H9 (cell line): Measurements from ENCODE around the gene SLC38A1. TPM values are rescaled to one million over a fixed set of nuclear protein-coding genes. Genes with fewer than 3 reads are reported as not detected.

ENCODE experiments used
- DNase-seq: peaks from one replicate; pipeline ENCODE4 v3.0.0-alpha.2; 2017
- H2AFZ ChIP-seq: one replicate; pipeline ENCODE4 v1.6.1; 2013; ENCODE audit warnings: mild to moderate bottlenecking, low read length, control low read depth, moderate library complexity
- H2AK5ac ChIP-seq: 2 replicates; pipeline ENCODE4 v1.6.1; 2013; ENCODE audit warnings: low read length, control low read depth, mixed read lengths; ENCODE audit not compliant: insufficient read length
- H2BK120ac ChIP-seq: one replicate; pipeline ENCODE4 v1.6.1; 2013; ENCODE audit warnings: low read depth, mild to moderate bottlenecking, low read length, control low read depth, inconsistent platforms; ENCODE audit not compliant: poor library complexity, severe bottlenecking
- H2BK12ac ChIP-seq: 2 replicates; pipeline ENCODE4 v1.6.1; 2013; ENCODE audit warnings: low read length, control low read depth, mixed read lengths, low read depth; ENCODE audit not compliant: insufficient read length
- H2BK15ac ChIP-seq: 2 replicates; pipeline ENCODE4 v1.6.1; 2013; ENCODE audit warnings: low read depth, low read length, control low read depth
- H2BK20ac ChIP-seq: one replicate; pipeline ENCODE4 v1.6.1; 2013; ENCODE audit warnings: low read depth, mild to moderate bottlenecking, low read length, control low read depth, inconsistent platforms; ENCODE audit not compliant: poor library complexity, severe bottlenecking
- H2BK5ac ChIP-seq: 2 replicates; pipeline ENCODE4 v1.6.1; 2013; ENCODE audit warnings: low read length, control low read depth, mixed read lengths; ENCODE audit not compliant: insufficient read length
- H3K14ac ChIP-seq: 2 replicates; pipeline ENCODE4 v1.6.1; 2013; ENCODE audit warnings: low read length, control low read depth; ENCODE audit not compliant: insufficient read depth
- H3K18ac ChIP-seq: 2 replicates; pipeline ENCODE4 v1.6.1; 2013; ENCODE audit warnings: low read depth, mild to moderate bottlenecking, mixed read lengths, low read length, control low read depth; ENCODE audit not compliant: insufficient read length
- H3K23ac ChIP-seq: 2 replicates; pipeline ENCODE4 v1.6.1; 2013; ENCODE audit warnings: low read length, control low read depth, mixed read lengths, low read depth; ENCODE audit not compliant: insufficient read length
- H3K23me2 ChIP-seq: 2 replicates; pipeline ENCODE4 v1.6.1; 2013; ENCODE audit warnings: low read depth, mild to moderate bottlenecking, mixed read lengths, low read length, control low read depth; ENCODE audit not compliant: insufficient read length, poor library complexity, severe bottlenecking
- H3K27ac ChIP-seq: 2 replicates; pipeline ENCODE4 v1.5.1; 2013; ENCODE audit warnings: low read length, control low read depth, mixed read lengths, low read depth; ENCODE audit not compliant: insufficient read length
- H3K27me3 ChIP-seq: 2 replicates; pipeline ENCODE4 v1.6.1; 2013; ENCODE audit warnings: low read length, control low read depth, inconsistent platforms; ENCODE audit not compliant: insufficient read depth
- H3K4ac ChIP-seq: 2 replicates; pipeline ENCODE4 v1.6.1; 2013; ENCODE audit warnings: low read depth, mild to moderate bottlenecking, control low read depth, inconsistent platforms, low read length, moderate library complexity
- H3K4me1 ChIP-seq: 2 replicates; pipeline ENCODE4 v1.6.1; 2013; ENCODE audit warnings: low read length, control low read depth, inconsistent platforms; ENCODE audit not compliant: insufficient read depth
- H3K4me2 ChIP-seq: 2 replicates; pipeline ENCODE4 v1.6.1; 2013; ENCODE audit warnings: low read length, control low read depth, mixed read lengths; ENCODE audit not compliant: insufficient read length, insufficient read depth
- H3K56ac ChIP-seq: 2 replicates; pipeline ENCODE4 v1.6.1; 2013; ENCODE audit warnings: low read depth, mild to moderate bottlenecking, mixed read lengths, low read length, control low read depth; ENCODE audit not compliant: insufficient read length
- H3K79me1 ChIP-seq: 2 replicates; pipeline ENCODE4 v1.6.1; 2013; ENCODE audit warnings: low read depth, mild to moderate bottlenecking, moderate library complexity, low read length, control low read depth, inconsistent platforms; ENCODE audit not compliant: insufficient read depth, poor library complexity, severe bottlenecking
- H3K79me2 ChIP-seq: 2 replicates; pipeline ENCODE4 v1.6.1; 2013; ENCODE audit warnings: low read length, control low read depth, inconsistent platforms; ENCODE audit not compliant: insufficient read depth
- H3K9ac ChIP-seq: 2 replicates; pipeline ENCODE4 v1.6.1; 2013; ENCODE audit warnings: low read length, control low read depth, mixed read lengths; ENCODE audit not compliant: insufficient read length; ENCODE audit errors: extremely low read depth
- H3K9me3 ChIP-seq: one replicate; pipeline ENCODE4 v1.6.1; 2013; ENCODE audit warnings: low read depth, low read length, inconsistent platforms; ENCODE audit not compliant: control insufficient read depth
- H3T11ph ChIP-seq: one replicate; pipeline ENCODE4 v1.6.1; 2013; ENCODE audit warnings: mild to moderate bottlenecking, low read length, control low read depth, inconsistent platforms
- H4K20me1 ChIP-seq: one replicate; pipeline ENCODE4 v1.6.1; 2013; ENCODE audit not compliant: control insufficient read depth, insufficient read length, insufficient read depth
- H4K5ac ChIP-seq: 2 replicates; pipeline ENCODE4 v1.6.1; 2013; ENCODE audit warnings: low read depth, mild to moderate bottlenecking, mixed read lengths, low read length, control low read depth; ENCODE audit not compliant: insufficient read length
- H4K8ac ChIP-seq: replicated peaks from 2 replicates; pipeline ENCODE4 v1.6.1; 2013; ENCODE audit warnings: low read length, control low read depth, mixed read lengths, low read depth; ENCODE audit not compliant: insufficient read length
- H4K91ac ChIP-seq: 2 replicates; pipeline ENCODE4 v1.6.1; 2013; ENCODE audit warnings: low read depth, mild to moderate bottlenecking, moderate library complexity, mixed read lengths, low read length, control low read depth; ENCODE audit not compliant: insufficient read length
- H3K27ac Mint-ChIP-seq, 3 experiments: 2 replicates in 2 of 3; 3 replicates in 1 of 3; pipeline ENCODE4 v1.8.0; 2020 to 2021; ENCODE audit warnings: mixed read lengths in 3 of 3, mild to moderate bottlenecking in 1 of 3, moderate library complexity in 1 of 3
- H3K27me3 Mint-ChIP-seq: 2 replicates; pipeline ENCODE4 v1.8.0; 2021; ENCODE audit warnings: low read depth, mild to moderate bottlenecking, moderate library complexity, mixed read lengths
- H3K36me3 Mint-ChIP-seq, 3 experiments: 2 replicates in 2 of 3; 3 replicates in 1 of 3; pipeline ENCODE4 v1.8.0; 2020 to 2021; ENCODE audit warnings: low read depth in 3 of 3, mixed read lengths in 3 of 3; ENCODE audit not compliant: insufficient read depth in 1 of 3
- H3K4me1 Mint-ChIP-seq, 2 experiments: 2 replicates each; pipeline ENCODE4 v1.8.0; 2020; ENCODE audit warnings: mixed read lengths in 2 of 2
- H3K4me3 Mint-ChIP-seq, 2 experiments: 2 replicates in 1 of 2; 3 replicates in 1 of 2; pipeline ENCODE4 v1.8.0; 2020 to 2021; ENCODE audit warnings: mild to moderate bottlenecking in 2 of 2, mixed read lengths in 2 of 2, moderate library complexity in 1 of 2
- H3K9me3 Mint-ChIP-seq, 2 experiments: 2 replicates in 1 of 2; 3 replicates in 1 of 2; pipeline ENCODE4 v1.8.0; 2020; ENCODE audit warnings: mild to moderate bottlenecking in 2 of 2, mixed read lengths in 2 of 2, moderate library complexity in 1 of 2
- WGBS: extraction: QIAGEN DNeasy Blood & Tissue Kit; methylation state at CpG from one replicate; pipeline ENCODE4 v1.1.7; 2013; ENCODE audit warnings: missing lambda C conversion rate, low lambda C conversion rate, mixed read lengths; ENCODE audit not compliant: insufficient read length; ENCODE audit errors: extremely low coverage; 5-methylcytosine and 5-hydroxymethylcytosine counted together
- total RNA-seq: library from RNA; stranded (reverse); gene quantifications from 2 replicates; pipeline ENCODE4 v1.2.1, GENCODE V29; 2021
- TF ChIP-seq, protein P1 (sequence below): fragments of 200-600 bp; sonication (generic); conservative IDR thresholded peaks from 3 replicates; pipeline ENCODE4 v1.8.0; 2021; ENCODE audit warnings: antibody characterized with exemption, mild to moderate bottlenecking

Gene SLC38A1
- total RNA-seq, 1 experiment from 2014 or later: 216 TPM

DNA sequence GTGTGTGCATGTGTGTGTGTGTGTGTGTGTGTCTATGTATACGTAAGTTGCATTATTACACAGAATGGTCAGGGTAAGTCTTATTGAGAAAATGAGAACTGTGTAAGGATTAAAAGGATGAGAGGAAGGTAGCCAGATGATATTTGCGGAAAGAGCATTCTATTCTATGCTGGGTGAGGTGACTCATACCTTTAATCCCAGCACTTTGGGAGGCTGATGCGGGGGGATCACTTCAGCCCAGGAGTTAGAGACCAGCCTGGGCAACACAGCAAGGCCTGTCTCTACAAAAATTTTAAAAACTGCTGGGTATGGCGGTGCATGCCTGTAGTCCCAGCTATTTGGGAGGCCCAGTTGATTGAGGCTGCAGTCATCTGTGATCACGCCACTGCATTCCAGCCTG is 103.7 kb downstream of the SLC38A1 start:
- no peak overlapping the region for H2BK15ac ChIP-seq
- Mint-ChIP-seq H3K4me1 (no peaks in the 10 kb centered on the region), H3K4me3 (no peak overlapping the region), H3K27me3 (no peaks in the 10 kb centered on the region), H3K27ac (no peak overlapping the region), H3K36me3 (no peaks in the 10 kb centered on the region), H3K9me3 (no peaks in the 10 kb centered on the region; a peak in 1 of 5 replicates)
- no peak overlapping the region for H3K14ac ChIP-seq
- no peaks in the 10 kb centered on the region for H3K9me3 ChIP-seq
- H3K23me2 ChIP-seq: no peaks in the 10 kb centered on the region
- no peak overlapping the region for H2BK12ac ChIP-seq
- TF ChIP-seq, protein P1, sequence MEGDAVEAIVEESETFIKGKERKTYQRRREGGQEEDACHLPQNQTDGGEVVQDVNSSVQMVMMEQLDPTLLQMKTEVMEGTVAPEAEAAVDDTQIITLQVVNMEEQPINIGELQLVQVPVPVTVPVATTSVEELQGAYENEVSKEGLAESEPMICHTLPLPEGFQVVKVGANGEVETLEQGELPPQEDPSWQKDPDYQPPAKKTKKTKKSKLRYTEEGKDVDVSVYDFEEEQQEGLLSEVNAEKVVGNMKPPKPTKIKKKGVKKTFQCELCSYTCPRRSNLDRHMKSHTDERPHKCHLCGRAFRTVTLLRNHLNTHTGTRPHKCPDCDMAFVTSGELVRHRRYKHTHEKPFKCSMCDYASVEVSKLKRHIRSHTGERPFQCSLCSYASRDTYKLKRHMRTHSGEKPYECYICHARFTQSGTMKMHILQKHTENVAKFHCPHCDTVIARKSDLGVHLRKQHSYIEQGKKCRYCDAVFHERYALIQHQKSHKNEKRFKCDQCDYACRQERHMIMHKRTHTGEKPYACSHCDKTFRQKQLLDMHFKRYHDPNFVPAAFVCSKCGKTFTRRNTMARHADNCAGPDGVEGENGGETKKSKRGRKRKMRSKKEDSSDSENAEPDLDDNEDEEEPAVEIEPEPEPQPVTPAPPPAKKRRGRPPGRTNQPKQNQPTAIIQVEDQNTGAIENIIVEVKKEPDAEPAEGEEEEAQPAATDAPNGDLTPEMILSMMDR: no peak
- no peaks in the 10 kb centered on the region for H3K79me1 ChIP-seq
- H3K56ac ChIP-seq: no peak overlapping the region
- H2BK5ac ChIP-seq: no peak overlapping the region
- H2BK120ac ChIP-seq: no peak overlapping the region
- H4K5ac ChIP-seq: no peak overlapping the region
- no peaks in the 10 kb centered on the region for H3K27me3 ChIP-seq
- no peak overlapping the region for H3K23ac ChIP-seq
- no peaks in the 10 kb centered on the region for H4K20me1 ChIP-seq
- no peak overlapping the region for H3K18ac ChIP-seq
- no peak overlapping the region for H3K27ac ChIP-seq
- WGBS: no CpG with 5 or more reads among the region's 5 CpGs
- no peak overlapping the region for H4K91ac ChIP-seq
- H3T11ph ChIP-seq: no peak overlapping the region
- no peak overlapping the region for H2AK5ac ChIP-seq
- H3K9ac ChIP-seq: no peak overlapping the region
- no peak for DNase-seq
- H2BK20ac ChIP-seq: no peak overlapping the region
- H4K8ac ChIP-seq: no peak overlapping the region
- no peak overlapping the region for H3K4ac ChIP-seq
- no peaks in the 10 kb centered on the region for H3K79me2 ChIP-seq
- no peak overlapping the region for H2AFZ ChIP-seq
- no peaks in the 10 kb centered on the region for H3K4me1 ChIP-seq
- no peak overlapping the region for H3K4me2 ChIP-seq
